Transverse colon (tissue), 4 donors: Measurements from ENCODE around the gene STIM1.

Experiments used
- CTCF ChIP-seq, 5 experiments: fragments of 200-600 bp in 3 of 5; fragments of 450-650 bp in 2 of 5; sonication (generic) in 3 of 5; IDR thresholded peaks; 1 replicate in 2 of 5; 2 replicates in 3 of 5; pipeline ENCODE4 v1.5.1; 2016 to 2017; ENCODE audit warnings: antibody characterized with exemption in 5 of 5, inconsistent platforms in 3 of 5, mild to moderate bottlenecking in 2 of 5, moderate library complexity in 1 of 5
- EP300 ChIP-seq: sonication (generic); formaldehyde crosslinking; IDR thresholded peaks from one replicate; pipeline ENCODE4 v1.6.1; 2017; ENCODE audit warnings: antibody characterized with exemption, low read depth
- POLR2A ChIP-seq: fragments of 450-650 bp; IDR thresholded peaks from one replicate; pipeline ENCODE4 v1.6.1; 2016; ENCODE audit warnings: antibody characterized with exemption, mild to moderate bottlenecking, moderate library complexity
- POLR2AphosphoS5 ChIP-seq, 3 donors: sonication (generic); formaldehyde crosslinking; IDR thresholded peaks; one replicate each; pipeline ENCODE4 v1.6.1; 2016; ENCODE audit warnings: antibody characterized with exemption in 3 of 3

- TF ChIP-seq CTCF (IDR thresholded peaks at IDR 0.05) (no peak), EP300 (no peak), POLR2A (no peak), POLR2AphosphoS5 (IDR thresholded peaks at IDR 0.05) (no peak)
Measured at GRCh38 chr11:4093519-4094347, 238.3 kb downstream of the STIM1 start.
